NCI-H2196 (cell line): Measurements from ENCODE around the gene FGF8.

Source experiments
- DNase-seq: peaks from one replicate; lab custom pipeline; 2025; ENCODE audit not compliant: unreplicated experiment; lab: John Stamatoyannopoulos, UW

The FGF8 gene

DNA sequence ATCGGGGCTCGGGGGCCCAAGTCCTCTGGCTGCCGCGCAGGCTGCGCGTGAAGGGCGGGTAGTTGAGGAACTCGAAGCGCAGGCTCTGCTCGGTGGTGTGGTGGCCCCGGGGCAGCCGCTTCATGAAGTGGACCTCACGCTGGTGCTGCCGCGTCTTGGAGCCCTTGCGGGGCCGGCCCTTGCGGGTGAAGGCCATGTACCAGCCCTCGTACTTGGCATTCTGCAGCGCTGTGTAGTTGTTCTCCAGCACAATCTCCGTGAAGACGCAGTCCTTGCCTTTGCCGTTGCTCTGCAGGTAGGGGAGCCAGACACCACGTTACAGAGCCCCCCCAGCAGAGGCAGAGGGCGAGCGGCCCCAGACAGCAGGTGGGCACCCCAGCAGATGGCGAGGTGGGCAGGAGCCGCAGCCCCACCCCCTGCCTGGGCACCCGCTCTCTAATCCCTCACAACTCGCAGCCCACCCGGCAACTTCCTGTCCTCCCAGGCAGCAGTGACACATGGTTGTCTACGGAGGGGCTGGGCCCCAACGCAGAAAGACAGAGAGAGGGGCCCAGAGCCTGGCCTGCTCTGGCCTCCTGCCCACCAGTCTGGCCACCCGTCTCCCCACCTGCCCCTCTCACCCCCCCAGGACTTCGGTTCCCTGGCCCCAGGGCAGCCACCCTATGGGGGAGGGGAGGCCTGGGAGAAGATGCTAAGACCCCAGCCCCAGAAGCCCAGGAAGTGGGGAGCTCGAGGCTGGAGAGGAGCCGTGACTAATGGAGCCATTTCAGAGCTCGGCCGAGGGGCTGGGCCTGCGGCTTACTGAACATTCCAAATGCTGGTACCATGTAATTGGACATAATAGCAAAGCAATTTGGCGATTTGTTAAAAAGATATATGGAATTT, 5.3 kb downstream of the FGF8 start:
- DNase-seq = no peak

- DNase-seq = no peak
Measured at GRCh38 chr10:101769541-101770180, 6.3 kb downstream of the FGF8 start.

DNA sequence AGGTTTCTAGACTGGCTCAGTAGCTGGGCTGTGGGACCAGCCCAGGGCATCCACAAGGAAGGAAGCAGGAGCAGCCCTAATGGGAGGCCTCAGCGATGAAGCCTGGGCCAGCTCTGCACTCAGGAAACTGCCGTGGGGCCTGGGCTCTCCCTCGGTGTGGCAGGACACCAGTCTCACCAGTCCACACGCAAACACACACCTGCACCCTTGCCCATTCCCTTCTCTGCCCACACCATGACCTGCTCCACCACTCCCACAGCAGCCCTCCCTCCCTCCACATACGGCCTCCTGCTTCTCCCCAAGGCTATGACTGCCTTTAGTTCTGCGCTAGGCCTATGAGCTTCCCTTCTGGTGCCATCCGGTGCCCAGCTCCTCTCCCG, 7.1 kb downstream of the FGF8 start:
- no peak for DNase-seq

- no peak for DNase-seq
Measured at GRCh38 chr10:101767966-101768790, 7.7 kb downstream of the FGF8 start.

DNA sequence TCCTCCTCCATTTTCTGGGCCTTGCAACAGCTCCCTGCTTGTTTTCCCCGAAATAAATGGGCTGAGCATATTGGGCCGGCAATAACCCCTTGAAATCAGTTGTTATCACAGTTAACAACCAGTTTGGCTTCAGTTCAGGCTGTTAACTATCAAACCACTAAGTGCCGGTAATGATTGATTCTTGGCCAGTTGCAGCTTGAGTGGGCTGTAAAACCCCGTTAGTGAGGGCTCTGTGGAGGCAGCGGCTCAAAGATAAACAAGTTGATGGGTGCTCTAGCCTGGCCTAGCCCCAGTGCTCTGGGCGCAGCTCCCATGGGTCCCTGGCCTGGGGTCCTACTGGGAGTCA, 8.3 kb downstream of the FGF8 start:
- DNase-seq = no peak

GRCh38 chr10:101766753-101767599, 8.9 kb downstream of the FGF8 start:
- no peak for DNase-seq

DNA sequence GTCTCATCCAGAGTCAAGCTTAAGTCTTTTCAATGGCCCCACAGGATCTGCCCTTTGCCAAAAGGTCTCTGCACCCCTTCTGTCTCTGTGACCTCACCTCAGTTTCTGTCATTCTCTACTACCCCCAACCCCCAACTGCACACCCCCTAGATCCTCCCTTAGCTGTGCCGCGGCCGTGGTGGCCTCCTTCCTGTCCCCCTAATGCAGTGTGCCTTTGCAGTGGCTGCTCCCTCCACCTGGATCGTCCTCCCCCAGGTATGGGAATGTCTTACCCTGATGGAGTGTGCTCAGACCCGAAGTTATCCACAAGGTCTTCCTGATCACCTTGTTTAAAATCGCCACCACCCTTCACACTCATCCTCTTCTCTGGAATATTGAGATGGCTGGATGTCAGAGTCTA, 9.6 kb downstream of the FGF8 start:
- no peak for DNase-seq

DNA sequence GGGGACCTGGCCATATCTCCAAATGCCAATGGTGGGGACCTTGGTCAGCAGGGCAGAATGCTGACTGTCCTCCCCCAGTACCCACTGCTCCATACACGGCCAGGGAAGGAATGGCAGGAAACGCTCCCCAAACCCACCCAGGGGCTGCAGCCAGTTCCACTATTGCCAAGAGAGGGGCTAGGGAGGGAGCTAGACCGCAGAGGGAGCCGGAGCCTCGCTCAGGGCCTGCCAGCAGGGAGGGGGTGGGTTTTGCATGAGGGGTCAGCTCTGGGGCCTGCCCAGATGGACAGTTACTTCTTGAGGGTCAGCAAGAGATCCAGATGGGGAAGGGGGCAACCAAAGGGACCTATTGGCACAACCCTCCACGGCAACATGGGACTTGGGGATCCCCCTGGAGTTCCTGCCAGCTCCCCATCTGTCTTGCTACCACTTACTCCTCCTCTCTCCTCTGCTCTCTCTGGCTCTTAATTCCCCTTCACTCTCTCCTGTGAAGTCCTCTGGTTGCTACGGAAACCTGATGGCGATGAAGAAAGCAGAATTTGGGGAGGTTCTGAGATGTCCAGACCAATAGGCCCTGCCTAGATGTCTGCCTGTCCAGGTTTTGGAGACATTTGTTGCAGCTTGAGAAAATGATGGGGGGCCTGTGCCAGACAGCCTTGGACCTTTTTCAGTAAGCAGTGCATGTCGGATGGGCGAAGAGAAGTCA, 12.6 kb downstream of the FGF8 start:
- DNase-seq = no peak

GRCh38 chr10:101762736-101763135, 13.2 kb downstream of the FGF8 start:
- no peak for DNase-seq

DNA sequence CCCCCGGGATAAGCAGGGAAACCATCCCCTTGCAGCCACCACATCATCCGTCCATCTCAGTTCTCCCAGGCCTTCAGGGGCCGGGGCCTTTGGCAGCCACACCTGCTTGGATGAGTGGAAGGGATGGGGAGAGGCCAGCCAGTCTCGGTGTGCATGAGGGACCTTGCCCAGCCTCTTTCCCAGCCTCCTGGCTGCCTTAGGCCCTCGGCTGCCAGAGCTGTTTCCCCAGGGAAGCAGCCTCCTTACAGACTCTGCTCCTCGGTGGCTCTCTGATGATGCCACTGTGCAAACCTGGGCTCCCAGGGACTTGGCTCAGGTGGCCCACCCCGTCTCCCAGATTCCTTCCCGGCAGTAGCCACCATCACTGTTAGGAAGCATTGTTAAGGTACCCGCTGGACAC, 14.7 kb downstream of the FGF8 start:
- DNase-seq = no peak

DNA sequence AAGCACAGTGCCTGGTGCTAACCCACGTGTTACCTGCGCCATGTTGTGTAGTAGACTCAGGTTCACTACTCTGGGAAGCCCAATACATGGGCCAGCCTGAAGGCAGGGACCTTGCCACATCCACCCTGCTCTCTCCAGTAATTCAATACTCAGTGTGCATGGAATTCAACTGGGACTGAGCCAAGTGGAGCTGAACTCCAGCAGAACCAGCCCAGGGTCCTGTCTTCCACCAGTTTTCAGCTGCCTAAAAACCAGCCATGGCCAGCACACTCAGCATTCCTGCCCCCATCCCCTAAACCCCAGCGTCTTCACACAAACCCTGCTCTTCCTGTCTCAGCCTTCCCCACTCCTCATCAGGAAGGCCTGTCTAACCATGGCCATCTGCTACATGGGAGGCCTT, 15.4 kb downstream of the FGF8 start:
- no peak for DNase-seq

GRCh38 chr10:101759309-101760247, 16.3 kb downstream of the FGF8 start:
- no peak for DNase-seq

- no peak for DNase-seq
Measured at GRCh38 chr10:101758858-101759257, 17.1 kb downstream of the FGF8 start.

DNA sequence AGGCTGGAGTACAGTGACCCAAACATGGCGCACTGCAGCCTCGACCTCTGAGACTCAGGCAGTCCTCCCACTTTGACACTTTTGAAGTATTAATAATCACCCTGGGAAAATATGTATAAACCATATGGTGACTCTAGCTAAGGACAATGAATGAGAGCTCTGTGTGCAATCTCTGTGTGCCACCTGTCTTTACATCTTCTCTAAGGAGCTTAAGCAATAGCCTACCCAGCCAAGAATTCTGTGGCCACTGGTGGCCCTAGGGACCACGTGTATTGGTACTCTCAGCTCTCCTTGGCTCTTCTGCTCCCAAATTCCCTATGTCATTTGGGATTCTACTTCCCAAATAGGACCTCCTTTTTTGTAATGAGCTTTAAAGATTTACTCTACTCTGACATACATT, 23.7 kb downstream of the FGF8 start:
- no peak for DNase-seq

GRCh38 chr10:101749047-101750016, 26.6 kb downstream of the FGF8 start:
- no peak for DNase-seq

- DNase-seq = no peak
Measured at GRCh38 chr10:101748496-101748895, 27.4 kb downstream of the FGF8 start.

DNA sequence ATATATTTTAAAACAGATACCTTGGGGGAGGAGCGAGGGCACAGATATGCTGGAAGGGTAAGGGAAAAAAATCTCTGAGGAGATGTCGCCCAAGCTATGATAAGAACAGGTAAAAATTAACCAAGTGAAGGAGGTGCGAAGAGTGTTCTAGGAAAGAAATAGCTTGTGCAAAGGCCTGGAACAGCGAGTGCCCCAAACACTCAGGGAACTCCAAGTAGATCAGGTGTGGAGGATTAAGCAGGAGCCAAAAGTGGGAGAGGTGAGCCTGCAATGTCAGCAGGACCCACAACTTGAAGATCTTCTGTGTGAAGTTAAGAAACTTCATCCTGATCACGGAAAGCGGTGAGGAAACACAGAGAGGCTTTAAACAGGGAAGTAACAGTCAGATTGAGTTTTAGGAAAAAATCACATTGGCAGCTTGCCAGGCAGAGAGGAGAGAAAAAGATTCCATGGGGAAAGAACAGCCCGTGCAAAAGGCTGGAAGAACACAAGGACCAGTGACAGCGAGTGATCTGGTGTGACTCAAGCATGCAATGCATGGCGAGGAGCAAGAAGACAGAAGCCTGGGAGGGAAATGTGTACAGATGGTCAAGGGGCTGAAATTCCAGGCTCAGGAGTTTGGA, 30.7 kb downstream of the FGF8 start:
- DNase-seq = no peak

DNA sequence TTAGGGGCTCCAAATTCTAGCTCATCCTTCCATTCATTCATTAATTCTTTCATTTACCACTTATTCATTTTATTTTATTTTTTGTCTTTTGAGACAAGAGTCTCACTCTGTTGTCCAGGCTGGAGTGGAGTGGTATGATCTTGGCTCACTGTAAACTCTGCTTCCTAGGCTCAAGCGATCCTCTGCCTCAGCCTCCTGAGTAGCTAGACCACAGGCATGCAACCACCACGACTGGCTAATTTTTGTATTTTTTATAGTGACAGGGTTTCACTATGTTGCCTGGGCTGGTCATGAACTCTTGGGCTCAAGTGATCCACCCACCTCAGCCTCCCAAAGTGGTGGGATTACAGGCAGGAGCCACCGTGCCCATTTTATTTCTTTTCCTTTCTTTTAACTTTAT, 31.6 kb downstream of the FGF8 start:
- DNase-seq = no peak
